ENCODE results near the gene MYH11. TPM values are rescaled to one million over a fixed set of nuclear protein-coding genes. Genes with fewer than 3 reads are reported as not detected.

Gene MYH11
- total RNA-seq, 1 donor: under 0.01 TPM

DNA sequence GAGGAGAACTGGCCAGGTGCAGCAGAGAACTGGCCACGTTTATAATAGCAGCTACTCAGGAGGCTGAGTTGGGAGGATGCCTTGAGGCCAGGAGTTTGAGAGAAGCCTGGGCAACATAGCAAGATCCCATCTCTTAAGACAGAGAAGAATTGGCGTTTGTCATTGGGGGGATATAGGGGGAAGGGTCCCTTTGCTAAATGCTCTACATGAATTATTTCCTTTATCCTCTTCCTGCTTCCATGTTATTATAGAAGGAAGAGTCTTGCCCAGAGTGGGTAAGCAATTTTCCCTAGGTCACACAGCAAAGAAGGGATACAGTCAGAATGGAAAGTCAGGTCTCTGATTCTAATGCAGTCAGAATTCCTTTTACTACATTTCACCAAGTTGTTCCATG, 68.0 kb downstream of the MYH11 start:
- no peak overlapping the region for H3K4me3 ChIP-seq (ENCODE audit: low read depth, low read length)
- DNase-seq (ENCODE audit: low read depth): no peak
- TF ChIP-seq, protein P1, sequence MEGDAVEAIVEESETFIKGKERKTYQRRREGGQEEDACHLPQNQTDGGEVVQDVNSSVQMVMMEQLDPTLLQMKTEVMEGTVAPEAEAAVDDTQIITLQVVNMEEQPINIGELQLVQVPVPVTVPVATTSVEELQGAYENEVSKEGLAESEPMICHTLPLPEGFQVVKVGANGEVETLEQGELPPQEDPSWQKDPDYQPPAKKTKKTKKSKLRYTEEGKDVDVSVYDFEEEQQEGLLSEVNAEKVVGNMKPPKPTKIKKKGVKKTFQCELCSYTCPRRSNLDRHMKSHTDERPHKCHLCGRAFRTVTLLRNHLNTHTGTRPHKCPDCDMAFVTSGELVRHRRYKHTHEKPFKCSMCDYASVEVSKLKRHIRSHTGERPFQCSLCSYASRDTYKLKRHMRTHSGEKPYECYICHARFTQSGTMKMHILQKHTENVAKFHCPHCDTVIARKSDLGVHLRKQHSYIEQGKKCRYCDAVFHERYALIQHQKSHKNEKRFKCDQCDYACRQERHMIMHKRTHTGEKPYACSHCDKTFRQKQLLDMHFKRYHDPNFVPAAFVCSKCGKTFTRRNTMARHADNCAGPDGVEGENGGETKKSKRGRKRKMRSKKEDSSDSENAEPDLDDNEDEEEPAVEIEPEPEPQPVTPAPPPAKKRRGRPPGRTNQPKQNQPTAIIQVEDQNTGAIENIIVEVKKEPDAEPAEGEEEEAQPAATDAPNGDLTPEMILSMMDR (IDR thresholded peaks at IDR 0.05; ENCODE audit: insufficient read depth, low read depth, low read length): no peak

DNA sequence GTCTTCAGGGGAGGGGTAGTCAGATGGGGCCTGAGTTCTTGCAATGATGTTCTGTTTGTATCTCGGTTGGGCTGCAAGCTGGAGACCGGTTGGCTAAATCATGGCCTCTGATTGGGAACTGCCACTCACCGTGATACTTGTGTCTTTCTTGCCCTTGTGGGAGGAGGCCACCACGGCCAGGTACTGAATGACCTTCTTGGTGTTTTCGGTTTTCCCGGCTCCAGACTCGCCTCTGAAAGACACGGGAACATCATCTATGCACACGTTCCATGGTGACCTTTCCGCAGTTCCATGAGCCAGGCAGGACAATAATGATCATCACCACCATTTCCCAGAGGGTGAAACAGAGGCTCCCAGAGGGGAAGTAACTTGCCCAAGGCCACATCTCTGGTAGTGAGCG, 70.3 kb downstream of the MYH11 start:
- H3K4me3 ChIP-seq (ENCODE audit: low read depth, low read length): no peak overlapping the region
- no peak for DNase-seq (ENCODE audit: low read depth)
- TF ChIP-seq, protein P1 (IDR thresholded peaks at IDR 0.05; ENCODE audit: insufficient read depth, low read depth, low read length): no peak

DNA sequence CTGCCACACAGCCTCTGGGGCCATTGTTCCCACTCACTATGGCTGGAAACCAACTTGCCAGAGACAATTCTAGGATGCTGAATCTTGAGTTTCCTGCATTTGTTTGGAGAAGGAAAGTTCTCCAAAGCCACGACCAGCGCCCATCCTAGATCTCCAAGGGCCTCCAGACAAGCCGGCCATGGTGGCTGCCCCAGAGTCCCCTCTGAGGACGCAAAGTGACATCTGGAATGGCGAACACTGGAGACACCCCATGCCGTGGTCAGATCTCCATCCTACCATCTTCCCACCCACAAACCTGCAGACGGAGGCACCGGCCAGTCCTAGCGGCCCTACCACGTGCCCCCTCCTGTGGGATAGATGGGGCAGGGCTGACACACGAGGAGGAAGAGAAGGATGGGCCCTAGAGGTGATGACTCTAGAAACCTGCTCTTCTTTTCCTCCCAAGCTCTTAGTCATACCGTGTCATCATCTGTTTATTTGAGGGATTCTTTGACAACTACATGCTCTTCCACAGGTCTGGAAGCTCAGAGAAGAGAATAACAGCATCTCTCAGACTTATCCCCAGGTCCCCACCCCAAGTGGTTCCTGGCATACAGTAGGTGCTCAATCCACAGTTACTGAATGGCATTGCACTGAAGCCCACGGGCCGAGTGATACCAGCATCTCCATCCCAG, 71.3 kb downstream of the MYH11 start:
- TF ChIP-seq, protein P1 (IDR thresholded peaks at IDR 0.05; ENCODE audit: insufficient read depth, low read depth, low read length): no peak
- DNase-seq (ENCODE audit: low read depth): no peak
- H3K4me3 ChIP-seq (ENCODE audit: low read depth, low read length): no peak overlapping the region

DNA sequence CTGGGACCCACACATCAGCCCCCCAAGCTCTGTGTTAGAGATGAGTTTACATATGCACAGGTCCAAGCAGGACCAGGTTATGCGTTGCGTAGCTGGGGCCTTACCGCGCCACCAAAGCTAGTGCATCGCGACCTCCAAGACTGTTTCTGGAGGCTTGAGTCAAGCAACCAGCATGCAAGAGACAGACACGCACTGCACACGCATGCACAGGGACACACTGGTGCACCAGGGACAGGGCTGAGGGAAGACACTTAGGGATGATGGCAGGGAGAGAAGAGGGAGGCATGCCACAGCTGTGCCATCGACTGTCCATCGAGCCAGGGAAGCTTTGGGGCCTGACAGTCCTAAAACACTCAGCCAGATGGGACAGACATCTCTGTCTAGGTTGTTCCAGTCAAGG, 72.8 kb downstream of the MYH11 start:
- H3K4me3 ChIP-seq (ENCODE audit: low read depth, low read length): no peak overlapping the region
- TF ChIP-seq, protein P1 (IDR thresholded peaks at IDR 0.05; ENCODE audit: insufficient read depth, low read depth, low read length): no peak
- DNase-seq (ENCODE audit: low read depth): no peak

DNA sequence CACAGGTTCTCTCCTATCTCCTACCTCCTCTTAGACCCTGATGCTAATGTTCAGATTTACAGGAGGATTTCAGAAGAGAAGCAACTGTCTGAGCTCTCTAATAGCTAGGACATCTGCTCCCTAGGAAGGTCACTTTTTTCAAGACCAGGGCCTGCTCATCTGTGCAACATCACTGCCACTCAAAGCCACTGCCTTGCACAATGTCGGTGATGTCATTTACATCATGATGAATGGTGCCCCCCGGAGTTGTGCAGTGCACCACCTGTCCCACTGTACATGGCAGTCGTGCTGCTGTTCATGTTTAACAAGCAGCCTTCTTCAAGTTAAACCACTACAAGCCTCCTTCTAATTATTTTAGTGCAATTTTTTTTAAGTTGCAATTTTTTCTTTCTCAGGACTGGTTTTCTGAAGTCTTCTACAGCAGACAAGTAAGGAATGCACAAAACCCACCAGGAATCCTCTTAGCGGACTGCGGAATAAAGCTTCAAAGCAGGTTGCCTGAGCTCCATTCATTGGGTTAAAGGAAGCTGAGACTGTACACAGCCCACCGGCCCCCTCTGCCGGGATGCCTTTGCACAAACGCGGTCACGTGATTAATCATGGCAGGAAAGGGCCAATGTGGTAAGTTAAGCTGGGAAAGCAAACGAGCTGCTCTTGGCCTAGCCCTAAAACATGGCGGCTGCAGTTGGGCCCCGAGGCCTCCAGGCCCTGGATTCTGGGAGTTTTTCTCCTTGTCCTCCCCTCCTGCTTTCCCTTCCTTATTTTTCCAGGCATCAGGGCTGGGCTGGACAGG, 74.1 kb downstream of the MYH11 start:
- no peak overlapping the region for H3K4me3 ChIP-seq (ENCODE audit: low read depth, low read length)
- TF ChIP-seq, protein P1 (IDR thresholded peaks at IDR 0.05; ENCODE audit: insufficient read depth, low read depth, low read length): peak; percentile 10
- DNase-seq (ENCODE audit: low read depth): no peak

DNA sequence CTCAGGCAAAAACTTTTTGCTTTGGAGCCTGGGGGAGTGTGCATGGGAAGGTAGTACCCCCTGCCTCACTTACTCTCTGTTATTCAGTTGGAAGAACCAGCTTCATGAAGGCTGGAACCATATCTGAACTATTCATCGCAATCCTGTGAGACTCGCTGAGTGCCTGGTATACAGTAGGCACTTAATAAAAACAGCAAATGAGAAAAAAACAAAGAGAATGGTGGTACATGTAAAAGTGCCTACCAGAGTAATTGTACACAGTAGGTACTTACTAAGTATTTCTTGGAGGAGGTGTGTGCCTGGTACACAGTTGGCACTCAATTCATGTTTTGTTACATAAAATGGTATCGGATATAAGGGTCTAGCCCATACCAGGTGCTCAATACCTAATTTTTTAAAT, 75.2 kb downstream of the MYH11 start:
- no peak for DNase-seq (ENCODE audit: low read depth)
- no peak overlapping the region for H3K4me3 ChIP-seq (ENCODE audit: low read depth, low read length)
- TF ChIP-seq, protein P1 (IDR thresholded peaks at IDR 0.05; ENCODE audit: insufficient read depth, low read depth, low read length): no peak
